NT2/D1 (cell line): ENCODE measurements around the gene ANO9.

Experiments
- YY1 ChIP-seq: IDR thresholded peaks from 2 replicates; pipeline ENCODE4 v1.6.1; 2011; ENCODE audit not compliant: insufficient read length, insufficient read depth
- ZNF274 ChIP-seq: IDR thresholded peaks from 2 replicates; pipeline ENCODE4 v1.6.1; 2011; ENCODE audit warnings: mild to moderate bottlenecking, low read depth, low read length

DNA sequence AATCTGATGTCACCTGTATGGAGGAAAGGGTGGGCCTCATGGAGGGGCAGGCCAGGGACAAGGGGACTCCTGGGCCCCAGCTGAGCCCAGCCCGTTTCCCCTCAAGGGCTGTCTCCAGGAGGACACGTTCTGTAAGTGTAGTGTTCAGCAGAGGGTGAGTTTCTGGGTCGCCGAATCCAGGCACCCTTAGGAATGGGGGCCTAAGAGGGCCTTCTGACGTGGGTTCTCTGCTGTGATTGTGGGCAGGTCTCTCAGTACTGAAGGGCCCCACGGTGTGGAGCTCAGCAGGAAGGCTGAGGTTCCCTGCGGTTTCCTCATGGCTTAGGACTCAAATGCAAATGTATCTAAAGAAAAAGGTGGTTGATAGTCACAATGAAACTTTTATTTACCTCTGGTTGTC, 14.7 kb upstream of the ANO9 start:
- no peak for TF ChIP-seq ZNF274
- TF ChIP-seq YY1: no peak
